Iris pigment epithelial cell (primary cell): Measurements from ENCODE around the gene CDC42EP4.
A peak's percentile ranks its signal among the peaks of the same experiment; 100 is the strongest.
"Not testable (repeated sequence)": the region's sequence is repeated elsewhere in the genome, so short reads cannot be mapped to it uniquely, and the experiment has no call there.

Experiments used
- DNase-seq: peaks from one replicate; pipeline ENCODE4 v3.0.0-alpha.2; 2011; ENCODE audit warnings: low read depth

CDC42EP4 gene

GRCh38 chr17:73318836-73319235 lies 7.0 kb upstream of the CDC42EP4 start:
- no peak for DNase-seq

- DNase-seq = no peak
Observed at GRCh38 chr17:73318427-73318813, 6.6 kb upstream of the CDC42EP4 start.

- no peak for DNase-seq
Observed at GRCh38 chr17:73317513-73318426, 6.0 kb upstream of the CDC42EP4 start.

- DNase-seq = no peak
Observed at GRCh38 chr17:73316919-73317505, 5.2 kb upstream of the CDC42EP4 start.

GRCh38 chr17:73315471-73315870 lies 3.7 kb upstream of the CDC42EP4 start:
- no peak for DNase-seq

- DNase-seq = no peak
Observed at GRCh38 chr17:73313526-73314127, 1.8 kb upstream of the CDC42EP4 start.

GRCh38 chr17:73312887-73313286 lies 1.1 kb upstream of the CDC42EP4 start:
- not testable (repeated sequence) for DNase-seq

GRCh38 chr17:73311428-73311780 lies 397 bp downstream of the CDC42EP4 start:
- DNase-seq = no peak

- DNase-seq = no peak
Observed at GRCh38 chr17:73309727-73310596, 1.8 kb downstream of the CDC42EP4 start.

- not testable (repeated sequence) for DNase-seq
Observed at GRCh38 chr17:73308959-73309358, 2.8 kb downstream of the CDC42EP4 start.

GRCh38 chr17:73308017-73308823 lies 3.6 kb downstream of the CDC42EP4 start:
- peak; percentile 96 for DNase-seq

- DNase-seq = no peak
Observed at GRCh38 chr17:73307130-73307529, 4.7 kb downstream of the CDC42EP4 start.

GRCh38 chr17:73305845-73306836 lies 5.7 kb downstream of the CDC42EP4 start:
- DNase-seq = no peak

GRCh38 chr17:73304971-73305812 lies 6.6 kb downstream of the CDC42EP4 start:
- DNase-seq = peak; percentile 77

GRCh38 chr17:73304438-73304837 lies 7.4 kb downstream of the CDC42EP4 start:
- no peak for DNase-seq

GRCh38 chr17:73302189-73302588 lies 9.6 kb downstream of the CDC42EP4 start:
- peak; percentile 76 for DNase-seq

GRCh38 chr17:73301369-73301768 lies 10.4 kb downstream of the CDC42EP4 start:
- no peak for DNase-seq

GRCh38 chr17:73300392-73300791 lies 11.4 kb downstream of the CDC42EP4 start:
- no peak for DNase-seq
